Body of pancreas (tissue), 4 donors: ENCODE data around the gene COL6A3.

ENCODE experiments used
- CTCF ChIP-seq, 7 experiments: fragments of 450-650 bp in 4 of 7; fragments of 200-600 bp in 3 of 7; sonication (generic) in 3 of 7; IDR thresholded peaks; one replicate each; pipeline ENCODE4 v1.5.1; 2016 to 2019; ENCODE audit warnings: antibody characterized with exemption in 7 of 7
- POLR2A ChIP-seq, 3 donors: fragments of 450-650 bp; IDR thresholded peaks; one replicate each; pipeline ENCODE4 v1.6.1; 2016; ENCODE audit warnings: antibody characterized with exemption in 3 of 3, mild to moderate bottlenecking in 2 of 3

- TF ChIP-seq CTCF (IDR thresholded peaks at IDR 0.05) (no peak), POLR2A (IDR thresholded peaks at IDR 0.05) (no peak)
Observed at GRCh38 chr2:237423891-237424290, 9.9 kb upstream of the COL6A3 start.
